ENCODE measurements around the gene ZP1.

Gene ZP1

GRCh38 chr11:60916669-60917206 is 49.4 kb downstream of the ZP1 start:
- TF ChIP-seq POLR2AphosphoS5 (IDR thresholded peaks at IDR 0.05; ENCODE audit: low read depth, low read length) (no peak), FOXP2 (optimal IDR thresholded peaks at IDR 0.05; ENCODE audit: borderline replicate concordance, extremely low read depth, extremely low read length, insufficient read depth) (no peak), REST (IDR thresholded peaks at IDR 0.05; ENCODE audit: insufficient read depth in 1 of 2, low read depth in 2 of 2, low read length in 2 of 2) (no peak), TAF1 (IDR thresholded peaks at IDR 0.05; ENCODE audit: borderline replicate concordance, insufficient read depth, low read length) (no peak), SIN3A (IDR thresholded peaks at IDR 0.05; ENCODE audit: borderline replicate concordance, insufficient read depth, low read length) (no peak)

- TF ChIP-seq POLR2AphosphoS5 (IDR thresholded peaks at IDR 0.05; ENCODE audit: low read depth, low read length), result no peak
- TF ChIP-seq FOXP2 (optimal IDR thresholded peaks at IDR 0.05; ENCODE audit: borderline replicate concordance, extremely low read depth, extremely low read length, insufficient read depth), result no peak
Observed at GRCh38 chr11:60917267-60917666, 49.9 kb downstream of the ZP1 start.

- TF ChIP-seq POLR2AphosphoS5 (IDR thresholded peaks at IDR 0.05; ENCODE audit: low read depth, low read length), result no peak
- no peak for TF ChIP-seq REST (IDR thresholded peaks at IDR 0.05; ENCODE audit: insufficient read depth in 1 of 2, low read depth in 2 of 2, low read length in 2 of 2)
- TF ChIP-seq SIN3A (IDR thresholded peaks at IDR 0.05; ENCODE audit: borderline replicate concordance, insufficient read depth, low read length), result no peak
- no peak for TF ChIP-seq FOXP2 (optimal IDR thresholded peaks at IDR 0.05; ENCODE audit: borderline replicate concordance, extremely low read depth, extremely low read length, insufficient read depth)
- no peak for TF ChIP-seq TAF1 (IDR thresholded peaks at IDR 0.05; ENCODE audit: borderline replicate concordance, insufficient read depth, low read length)
Observed at GRCh38 chr11:60918251-60918938, 51.1 kb downstream of the ZP1 start.

- TF ChIP-seq TAF1 (IDR thresholded peaks at IDR 0.05; ENCODE audit: borderline replicate concordance, insufficient read depth, low read length) (no peak), REST (IDR thresholded peaks at IDR 0.05; ENCODE audit: insufficient read depth in 1 of 2, low read depth in 2 of 2, low read length in 2 of 2) (no peak), POLR2AphosphoS5 (IDR thresholded peaks at IDR 0.05; ENCODE audit: low read depth, low read length) (no peak), FOXP2 (optimal IDR thresholded peaks at IDR 0.05; ENCODE audit: borderline replicate concordance, extremely low read depth, extremely low read length, insufficient read depth) (no peak), SIN3A (IDR thresholded peaks at IDR 0.05; ENCODE audit: borderline replicate concordance, insufficient read depth, low read length) (no peak)
Observed at GRCh38 chr11:60918939-60919265, 51.6 kb downstream of the ZP1 start.

- TF ChIP-seq REST (IDR thresholded peaks at IDR 0.05; ENCODE audit: insufficient read depth in 1 of 2, low read depth in 2 of 2, low read length in 2 of 2), result no peak
- TF ChIP-seq POLR2AphosphoS5 (IDR thresholded peaks at IDR 0.05; ENCODE audit: low read depth, low read length), result no peak
Observed at GRCh38 chr11:60919320-60919719, 52.0 kb downstream of the ZP1 start.

All from PFSK-1 (cell line).